ENCODE data around the gene COX7C.

DNA sequence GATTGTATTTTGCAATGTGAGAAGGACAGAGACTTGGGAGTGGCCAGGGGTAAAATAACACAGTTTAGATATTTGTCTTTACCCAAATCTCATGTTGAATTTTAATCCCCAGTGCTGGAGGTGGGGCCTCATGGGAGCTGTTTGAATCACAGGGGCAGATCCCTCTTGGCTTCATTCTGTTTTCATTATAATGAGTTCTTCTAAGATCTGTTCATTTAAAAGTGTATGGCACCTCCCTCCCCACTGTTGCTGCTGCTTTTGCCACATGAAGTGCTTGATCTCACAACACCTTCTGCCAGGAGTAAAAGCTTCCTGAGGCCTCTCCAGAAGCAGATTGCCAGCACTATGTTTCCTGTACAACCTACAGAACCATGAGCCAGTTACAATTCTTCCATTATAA lies 28.1 kb downstream of the COX7C start:
- TF ChIP-seq CTCF (IDR thresholded peaks at IDR 0.05; ENCODE audit: poor library complexity, severe bottlenecking) (no peak), TAF1 (IDR thresholded peaks at IDR 0.05; ENCODE audit: low read depth) (no peak), EP300 (conservative IDR thresholded peaks at IDR 0.05; ENCODE audit: poor library complexity, severe bottlenecking) (no peak)
